HUDEP-2 (cell line): ENCODE results near the gene PIGL.
A peak's percentile ranks its signal among the peaks of the same experiment; 100 is the strongest.
"Not testable (repeated sequence)": the region's sequence is repeated elsewhere in the genome, so short reads cannot be mapped to it uniquely, and the experiment has no call there.

Experiments
- DNase-seq, 76 experiments: peaks; one replicate each; lab custom pipeline; 2025; ENCODE audit not compliant: unreplicated experiment in 76 of 76; lab: John Stamatoyannopoulos, UW

PIGL gene

GRCh38 chr17:16217002-16217635 lies at the start of gene PIGL:
TSS of gene PIGL (plus strand) at chr17:16217210. CDS start at chr17:16217227, 17 bp downstream.
- DNase-seq, result peak; percentile 21 to 90 (median 78)

DNA sequence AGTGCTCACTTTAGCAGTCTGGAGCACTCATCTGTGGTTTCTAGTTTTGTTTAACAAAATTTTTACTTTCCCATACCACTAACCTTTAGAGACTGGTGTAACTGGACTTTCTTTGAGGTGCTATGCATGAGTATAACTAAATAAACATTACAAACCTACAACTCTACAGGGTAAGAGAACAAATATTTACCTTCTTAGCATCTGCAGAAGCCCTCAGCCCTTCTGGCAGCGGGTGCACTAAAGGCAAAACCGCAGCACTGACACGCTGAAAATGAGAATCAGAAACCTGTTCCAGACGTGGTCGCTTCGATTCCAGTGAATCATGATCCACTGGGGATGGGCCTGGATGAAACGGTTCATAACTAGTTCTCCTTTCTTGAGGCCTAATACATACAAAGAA lies 45.4 kb upstream of the PIGL start:
- DNase-seq, result no peak

DNA sequence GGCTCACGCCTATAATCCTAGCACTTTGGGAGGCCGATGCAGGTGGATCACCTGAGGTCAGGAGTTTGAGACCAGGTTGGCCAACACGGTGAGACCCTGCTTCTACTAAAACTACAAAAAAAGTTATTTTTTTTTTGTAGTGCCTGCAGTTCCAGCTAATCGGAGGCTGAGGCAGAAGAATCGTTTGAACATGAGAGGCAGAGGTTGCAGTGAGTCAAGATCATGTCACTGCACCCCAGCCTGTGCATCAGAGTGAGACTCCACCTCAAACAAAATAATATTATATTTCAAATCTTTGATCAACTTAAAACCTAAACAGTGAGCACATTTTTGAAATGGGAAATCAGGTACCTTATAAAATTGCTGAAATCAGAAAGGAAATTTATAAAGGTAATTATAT lies 38.2 kb upstream of the PIGL start:
- no peak for DNase-seq

DNA sequence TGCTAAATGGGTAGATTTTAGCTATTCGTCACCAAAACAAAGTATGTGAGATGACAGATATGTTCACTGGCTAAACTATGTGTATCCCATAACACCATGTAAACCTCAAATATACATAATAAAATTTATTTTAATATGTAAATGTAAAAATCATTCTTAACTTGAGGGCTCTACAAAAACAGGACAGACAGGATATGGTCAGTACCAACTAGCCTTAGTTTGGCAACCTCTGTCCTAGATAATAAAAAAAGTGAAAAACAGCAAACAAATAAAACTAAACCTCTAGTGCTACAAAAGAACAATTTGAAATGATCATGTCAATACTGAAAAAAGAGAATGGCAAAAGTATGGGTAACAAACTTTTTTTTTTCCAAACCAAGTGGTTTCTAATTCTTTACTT lies 35.4 kb upstream of the PIGL start:
- no peak for DNase-seq

DNA sequence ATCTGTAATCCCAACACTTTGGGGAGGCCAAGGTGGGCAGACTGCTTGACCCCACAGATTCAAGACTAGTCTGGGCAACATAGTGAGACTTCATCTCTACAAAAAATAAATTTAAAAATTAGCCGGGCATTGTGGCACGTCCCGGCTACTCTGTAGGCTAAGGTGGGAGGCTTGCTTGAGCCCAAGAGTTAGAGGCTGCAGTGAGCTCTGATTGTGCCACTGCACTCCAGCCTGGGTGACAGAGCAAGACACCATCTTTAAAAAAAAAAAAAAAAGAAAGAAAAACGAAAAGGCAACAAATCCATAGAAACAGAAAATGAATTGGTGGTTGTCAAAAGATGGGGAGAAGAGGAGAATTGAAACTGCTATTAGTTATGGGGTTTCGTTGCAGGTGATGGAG lies 29.4 kb upstream of the PIGL start:
- DNase-seq, result no peak

DNA sequence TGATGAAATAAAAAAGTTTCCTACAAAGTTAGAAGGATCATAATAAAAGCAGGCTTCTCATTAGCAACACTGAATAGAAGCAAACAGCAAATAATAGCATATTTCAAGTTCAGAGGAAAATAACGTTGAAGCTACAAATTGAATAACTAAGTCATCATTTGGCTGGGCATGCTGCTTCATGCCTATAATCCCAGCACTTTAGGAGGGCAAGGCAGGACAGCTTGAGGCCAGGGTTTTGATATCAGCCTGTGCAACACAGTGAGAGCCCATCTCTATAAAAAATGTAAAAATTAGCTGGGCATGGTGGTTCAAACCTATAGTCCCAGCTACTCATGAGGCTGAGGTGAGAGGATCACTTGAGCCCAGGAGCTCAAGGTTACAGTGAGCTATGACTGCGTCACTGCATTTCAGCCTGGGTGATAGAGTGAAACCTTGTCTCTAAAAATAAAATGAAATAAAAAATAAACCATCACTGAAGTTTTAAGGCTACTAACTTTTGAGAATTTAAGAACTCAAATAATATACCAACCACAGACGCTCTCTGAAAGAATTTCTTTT lies 27.1 kb upstream of the PIGL start:
- no peak for DNase-seq

DNA sequence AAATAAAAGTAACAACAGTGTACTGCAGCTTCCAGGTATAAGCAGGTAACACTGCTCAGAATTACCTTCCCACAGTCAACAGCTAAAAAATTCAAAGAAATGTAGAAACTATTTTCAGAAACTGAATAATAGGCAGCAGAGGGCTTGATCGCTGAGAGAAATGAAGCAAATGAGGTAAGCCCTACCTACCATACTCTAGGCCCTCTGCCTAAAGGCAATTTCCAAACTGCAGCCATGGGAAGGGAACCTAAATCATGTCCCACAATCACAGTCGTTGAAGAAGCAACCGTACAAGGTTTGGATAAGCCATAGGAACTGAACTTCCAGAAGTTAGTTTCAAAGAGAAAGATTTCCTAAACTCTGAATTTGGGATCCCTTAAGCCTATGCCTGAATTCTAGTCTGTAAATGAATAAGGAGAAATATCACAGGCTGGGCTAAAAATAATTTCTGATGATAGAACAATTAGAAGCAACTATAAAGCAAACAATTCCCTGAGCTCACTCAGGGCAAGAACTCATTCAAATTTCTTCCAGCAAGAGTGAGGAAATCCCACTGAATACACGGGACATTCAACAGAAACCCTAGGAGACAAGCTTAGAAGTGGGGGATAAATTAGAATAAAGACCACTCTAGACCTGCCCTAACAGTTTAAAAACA lies 26.2 kb upstream of the PIGL start:
- DNase-seq, result no peak

- DNase-seq, result no peak
Measured at GRCh38 chr17:16191604-16192003, 25.4 kb upstream of the PIGL start.

GRCh38 chr17:16194307-16194835 lies 22.6 kb upstream of the PIGL start:
- DNase-seq, result peak in 55 of 76 experiments; percentile 2 to 72 (median 28)

GRCh38 chr17:16197276-16197675 lies 19.7 kb upstream of the PIGL start:
- no peak for DNase-seq

GRCh38 chr17:16199093-16199492 lies 17.9 kb upstream of the PIGL start:
- DNase-seq, result no peak

DNA sequence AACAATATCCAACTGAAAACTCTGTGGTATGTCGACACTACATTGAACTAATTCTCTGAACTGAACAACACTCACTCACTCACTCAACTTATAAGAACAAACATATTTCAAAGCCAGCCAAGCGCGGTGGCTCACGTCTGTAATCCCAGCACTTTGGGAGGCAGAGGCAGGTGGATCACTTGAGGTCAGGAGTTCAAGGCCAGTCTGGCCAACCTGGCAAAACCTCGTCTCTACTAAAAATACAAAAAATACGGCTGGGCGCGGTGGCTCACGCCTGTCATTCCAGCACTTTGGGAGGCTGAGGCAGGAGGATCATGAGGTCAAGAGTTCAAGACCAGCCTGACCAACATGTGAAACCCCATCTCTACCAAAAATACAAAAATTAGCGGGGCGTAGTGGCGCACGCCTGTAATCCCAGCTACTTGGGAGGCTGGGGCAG lies 15.3 kb upstream of the PIGL start:
- DNase-seq, result not testable (repeated sequence)

DNA sequence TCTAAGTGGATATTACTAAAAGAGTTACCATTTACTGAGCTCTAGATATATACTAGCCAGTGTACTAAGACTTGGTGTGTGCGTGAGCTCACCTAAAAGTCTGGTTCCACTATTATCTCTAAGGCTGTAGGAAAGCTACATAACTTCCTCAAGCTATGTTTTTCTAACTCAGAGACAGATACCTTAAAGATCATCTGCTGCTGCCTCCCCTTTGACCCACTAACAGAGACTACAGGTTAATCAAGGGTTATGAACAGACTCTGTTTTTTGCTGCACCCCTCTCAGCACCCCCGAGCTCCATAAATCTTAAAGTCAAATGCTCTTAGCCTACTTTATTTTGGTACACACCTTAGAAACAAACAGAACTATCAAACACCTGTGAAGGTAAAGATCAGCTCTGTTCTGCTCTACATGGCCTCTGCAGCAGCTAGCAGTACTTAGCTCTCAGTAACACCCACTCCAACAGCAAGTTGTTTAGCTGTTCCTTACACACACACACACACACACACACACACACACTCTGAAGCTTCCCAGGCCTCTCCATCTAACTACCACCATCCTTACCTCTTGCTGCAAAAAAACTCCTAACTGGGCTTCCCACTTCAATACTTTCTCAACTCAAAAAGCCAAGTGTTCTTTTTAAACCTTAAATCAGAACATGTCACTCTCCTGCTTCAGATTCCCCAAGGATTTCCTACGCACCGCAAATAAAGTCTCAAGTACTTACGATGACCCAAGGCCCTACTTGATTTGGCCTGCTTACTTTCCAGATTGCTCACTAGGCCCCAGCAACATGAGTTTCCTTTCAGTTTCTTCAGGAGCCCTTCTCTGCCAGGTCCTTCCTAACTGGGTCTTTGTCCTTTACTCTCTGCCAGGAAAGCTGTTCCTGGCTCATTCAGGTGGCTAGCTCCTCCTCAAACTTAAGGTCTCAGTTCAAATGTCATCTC lies 14.2 kb upstream of the PIGL start:
- DNase-seq, result not testable (repeated sequence)

DNA sequence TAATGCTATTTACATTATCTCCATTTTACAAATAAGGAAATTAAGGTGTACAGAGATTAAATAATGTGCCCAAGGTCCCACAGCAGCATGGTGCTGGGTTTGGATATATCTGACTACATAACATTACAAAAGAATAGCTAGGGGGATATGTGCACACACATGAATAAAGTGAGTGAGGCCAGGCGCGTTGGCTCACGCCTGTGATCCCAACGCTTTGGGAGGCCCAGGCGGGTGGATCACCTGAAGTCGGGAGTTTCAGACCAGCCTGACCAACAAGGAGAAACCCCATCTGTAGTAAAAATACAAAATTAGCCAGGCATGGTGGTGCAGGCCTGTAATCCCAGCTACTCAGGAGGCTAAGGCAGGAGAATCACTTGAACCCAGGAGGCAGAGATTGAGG lies 12.2 kb upstream of the PIGL start:
- DNase-seq, result not testable (repeated sequence)

DNA sequence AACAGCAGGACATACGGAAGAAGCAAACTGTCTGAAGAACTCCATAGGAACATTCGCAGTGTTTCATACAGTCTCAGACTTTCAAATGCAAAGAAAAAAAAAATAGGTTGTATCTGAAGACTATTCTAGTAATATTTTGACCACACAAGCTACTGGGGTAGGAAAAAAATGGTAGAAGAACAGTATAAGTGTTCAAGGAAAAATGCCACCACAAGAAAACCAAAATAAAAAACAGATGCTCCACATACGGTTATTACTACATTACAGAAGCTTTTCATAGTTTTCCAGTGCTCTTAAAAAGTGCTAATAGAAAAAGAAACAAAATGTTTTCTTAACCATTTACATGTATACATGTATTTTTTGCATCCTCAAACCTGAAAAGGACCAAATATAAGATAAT lies 5.4 kb upstream of the PIGL start:
- DNase-seq, result no peak

DNA sequence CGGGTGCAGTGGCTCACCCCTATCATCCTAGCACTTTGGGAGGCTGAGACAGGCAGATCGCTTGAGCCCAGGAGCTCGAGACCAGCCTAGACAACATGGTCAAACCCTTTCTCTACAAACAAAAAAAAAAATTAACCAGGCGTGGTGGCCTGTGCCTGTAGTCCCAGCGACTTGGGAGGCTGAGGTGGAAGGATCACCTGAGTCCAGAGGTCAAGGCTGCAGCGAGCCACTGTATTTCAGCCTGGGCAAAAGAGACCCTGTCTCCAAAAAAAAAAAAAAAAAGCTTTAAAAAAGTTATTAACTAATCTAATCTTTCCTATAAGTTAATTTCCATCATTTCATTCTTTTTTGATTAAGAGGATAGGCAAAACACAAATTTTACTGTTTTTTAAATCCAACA lies 4.2 kb upstream of the PIGL start:
- no peak for DNase-seq

DNA sequence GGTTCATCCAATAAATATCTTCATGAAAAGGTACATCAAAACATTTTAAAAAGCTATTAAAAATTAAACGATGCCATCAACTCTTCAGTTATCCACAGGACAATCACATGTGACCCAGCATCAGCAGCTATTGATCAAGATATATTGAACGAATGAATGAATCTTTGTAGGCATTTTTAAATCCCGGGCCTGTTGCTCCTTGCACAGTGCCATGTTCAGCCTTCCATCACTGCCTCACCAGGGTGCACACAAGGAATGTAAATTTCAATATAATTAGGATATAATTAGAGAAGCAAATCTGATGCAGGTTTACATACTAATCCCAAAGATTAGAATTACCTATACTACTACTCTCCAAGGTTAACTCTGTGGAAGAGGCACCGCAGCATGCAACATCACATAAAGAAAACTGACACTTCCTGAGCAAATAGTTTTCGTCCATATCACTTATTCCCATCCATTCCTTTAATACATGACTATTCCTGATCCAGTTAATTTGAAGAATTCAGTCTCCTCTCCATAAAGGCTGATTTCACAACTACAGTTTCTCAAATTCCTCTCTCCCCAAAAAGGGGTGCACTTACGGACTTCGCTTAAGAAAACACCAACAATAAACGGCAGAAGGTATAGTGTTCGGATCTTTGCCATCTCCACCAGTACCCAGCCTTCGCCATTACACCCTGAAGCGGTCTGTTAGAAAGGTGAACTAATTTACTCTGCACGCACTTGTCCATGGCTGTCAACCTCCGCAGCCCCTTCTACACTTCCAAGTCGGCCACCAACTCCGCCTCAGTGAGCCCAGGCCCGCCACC lies 2.6 kb upstream of the PIGL start:
- DNase-seq, result peak in 5 of 76 experiments; percentile 6 to 43 (median 22)

DNA sequence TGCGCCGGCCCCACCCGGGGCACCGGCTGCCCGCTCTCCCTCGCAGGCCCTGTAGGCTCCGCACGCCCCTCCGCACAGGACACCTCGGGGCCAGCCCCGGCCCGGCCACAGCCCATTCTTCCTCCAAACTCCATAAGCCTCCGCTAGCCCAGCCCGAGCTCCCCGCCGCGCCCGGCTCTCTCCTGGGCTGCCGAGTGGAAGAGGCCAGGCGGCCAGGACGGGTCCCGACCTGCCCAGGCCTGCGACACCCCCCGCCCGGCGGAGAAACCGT lies 2.1 kb upstream of the PIGL start:
- peak in 41 of 76 experiments; percentile 10 to 82 (median 35) for DNase-seq

- DNase-seq, result peak in 75 of 76 experiments; percentile 25 to 92 (median 84)
Measured at GRCh38 chr17:16215273-16215964, 1.6 kb upstream of the PIGL start, which contains the start of gene NCOR1. TSS of gene NCOR1 (minus strand) at chr17:16215534. CDS start at chr17:16194569, 20,965 bp downstream.
